SK-MEL-5 (cell line): ENCODE results near the gene C1R. TPM values are rescaled to one million over a fixed set of nuclear protein-coding genes. Genes with fewer than 3 reads are reported as not detected.

Experiments
- DNase-seq: peaks from one replicate; pipeline ENCODE4 v3.0.0-alpha.2; 2016; ENCODE audit warnings: low read depth, low spot score
- in situ Hi-C: cut with HindIII; loops from 2 replicates; pipeline ENCODE4 v1.10.0; 2016; ENCODE audit warnings: low sequenced_read_pairs, high pct_unique_total_duplicates, low pct_unique_long_range_greater_than_20kb
- total RNA-seq: library from RNA; depleted of rRNA; stranded (reverse); fragments of >200 nt; shearing (Covaris generic); gene quantifications from 2 replicates; pipeline ENCODE4 v1.2.3, GENCODE V29; 2014

The C1R gene
- total RNA-seq, 1 experiment from 2014 or later = 2.0 TPM

- no peak for DNase-seq
- in situ Hi-C loops = no loop called here
Observed at GRCh38 chr12:7123806-7124522, 31.7 kb upstream of the C1R start.

- in situ Hi-C loops = no loop called here
- no peak for DNase-seq
Observed at GRCh38 chr12:7122811-7123769, 30.8 kb upstream of the C1R start.

- DNase-seq = no peak
- in situ Hi-C loops = no loop called here
Observed at GRCh38 chr12:7121324-7121723, 29.1 kb upstream of the C1R start.

GRCh38 chr12:7120166-7120565, 27.9 kb upstream of the C1R start:
- no peak for DNase-seq
- in situ Hi-C loops = no loop called here

GRCh38 chr12:7118881-7119280, 26.6 kb upstream of the C1R start:
- in situ Hi-C loops = no loop called here
- DNase-seq = no peak

- DNase-seq = no peak
- in situ Hi-C loops = no loop called here
Observed at GRCh38 chr12:7117670-7118069, 25.4 kb upstream of the C1R start.

GRCh38 chr12:7116916-7117315, 24.7 kb upstream of the C1R start:
- in situ Hi-C loops = no loop called here
- no peak for DNase-seq

GRCh38 chr12:7116196-7116595, 24.0 kb upstream of the C1R start:
- in situ Hi-C loops = no loop called here

GRCh38 chr12:7114851-7115250, 22.6 kb upstream of the C1R start:
- no peak for DNase-seq
- in situ Hi-C loops = no loop called here

More at GRCh38 chr12:7116196-7116595, 24.0 kb upstream of the C1R start:
- DNase-seq = no peak

GRCh38 chr12:7114008-7114407, 21.8 kb upstream of the C1R start:
- in situ Hi-C loops = no loop called here

GRCh38 chr12:7113389-7113871, 21.2 kb upstream of the C1R start:
- peak; percentile 61 for DNase-seq
- in situ Hi-C loops = no loop called here

More at GRCh38 chr12:7114008-7114407, 21.8 kb upstream of the C1R start:
- DNase-seq = no peak

GRCh38 chr12:7112041-7112440, 19.8 kb upstream of the C1R start:
- in situ Hi-C loops = no loop called here
- no peak for DNase-seq

- in situ Hi-C loops = no loop called here
- no peak for DNase-seq
Observed at GRCh38 chr12:7110661-7111060, 18.4 kb upstream of the C1R start.

GRCh38 chr12:7109572-7109920, 17.3 kb upstream of the C1R start:
- in situ Hi-C loops = no loop called here

GRCh38 chr12:7108796-7109571, 16.7 kb upstream of the C1R start, which contains the start of gene C1RL:
TSS of gene C1RL (minus strand) at chr12:7109214. CDS start at chr12:7109180, 34 bp downstream.
- in situ Hi-C loops = no loop called here
- peak; percentile 82 for DNase-seq

More at GRCh38 chr12:7109572-7109920, 17.3 kb upstream of the C1R start:
- DNase-seq = no peak

- in situ Hi-C loops = no loop called here
Observed at GRCh38 chr12:7108003-7108795, 16.0 kb upstream of the C1R start.

GRCh38 chr12:7107636-7108002, 15.4 kb upstream of the C1R start:
- in situ Hi-C loops = no loop called here

More at GRCh38 chr12:7108003-7108795, 16.0 kb upstream of the C1R start:
- no peak for DNase-seq

More at GRCh38 chr12:7107636-7108002, 15.4 kb upstream of the C1R start:
- DNase-seq = no peak
